GM12878 (cell line): Measurements from ENCODE around the gene SBNO1. TPM values are rescaled to one million over a fixed set of nuclear protein-coding genes. Genes with fewer than 3 reads are reported as not detected.

Source experiments
- ATAC-seq: fragments of 200-7000 bp; cut with Tn5 transposase; 3 replicates; pipeline ENCODE4 v1.9.1; 2020; ENCODE audit warnings: mild to moderate bottlenecking, moderate library complexity
- BruUV-seq: library from RNA; stranded (reverse); fragments of 400-500 nt; replicated peaks from 2 replicates; lab custom pipeline; 2021; lab: Mats Ljungman, UMichigan
- CTCF ChIA-PET: fragments of 300-600 bp; sonication (Branson Sonifier 250); formaldehyde crosslinking; extraction: SDS; loops from one replicate; lab custom pipeline; 2021; ENCODE audit warnings: inconsistent platforms; lab: Yijun Ruan, JAX
- POLR2A ChIA-PET: fragments of 350-600 bp; formaldehyde crosslinking; extraction: SDS; loops from one replicate; lab custom pipeline; 2021; ENCODE audit warnings: inconsistent platforms; lab: Charles Lee
- RAD21 ChIA-PET: fragments of 300-600 bp; sonication (Branson Sonifier 250); formaldehyde crosslinking; loops from one replicate; lab custom pipeline; 2023; ENCODE audit warnings: antibody characterized with exemption; ENCODE audit not compliant: unreplicated experiment; lab: Charles Lee
- SMC1A ChIA-PET: fragments of 300-600 bp; sonication (Branson Sonifier 250); formaldehyde crosslinking; loops from one replicate; lab custom pipeline; 2023; ENCODE audit not compliant: unreplicated experiment, uncharacterized antibody; lab: Charles Lee
- DNase-seq: peaks from one replicate; pipeline ENCODE4 v3.0.0-alpha.2; 2011; ENCODE audit warnings: low read depth, low spot score
- FAIRE-seq: peaks from 3 replicates; lab custom pipeline; 2011; peaks lifted over from hg19 to GRCh38; lab: Jason Lieb, UNC
- H2AFZ ChIP-seq: 2 replicates; pipeline ENCODE4 v1.6.0; 2011; ENCODE audit warnings: low read depth, low read length, control low read depth; ENCODE audit not compliant: control insufficient read depth
- H3K27ac ChIP-seq: 2 replicates; pipeline ENCODE4 v1.5.1; 2011; ENCODE audit warnings: control low read depth; ENCODE audit not compliant: control insufficient read depth, insufficient read depth
- H3K27me3 ChIP-seq, 2 experiments: replicated peaks in 1 of 2; 2 replicates each; pipeline versions ENCODE4 v1.6.0 to v1.6.1; 2011; ENCODE audit warnings: low read length in 1 of 2; ENCODE audit not compliant: control insufficient read depth in 2 of 2, insufficient read depth in 2 of 2
- H3K36me3 ChIP-seq, 2 experiments: 2 replicates each; pipeline ENCODE4 v1.5.1; 2011; ENCODE audit warnings: low read length in 1 of 2; ENCODE audit not compliant: control insufficient read depth in 2 of 2, insufficient read depth in 2 of 2
- H3K4me1 ChIP-seq: 2 replicates; pipeline ENCODE4 v1.6.1; 2011; ENCODE audit warnings: mild to moderate bottlenecking, low read length, moderate library complexity, mixed read lengths; ENCODE audit not compliant: control insufficient read depth, insufficient read depth
- H3K4me2 ChIP-seq: 2 replicates; pipeline ENCODE4 v1.6.0; 2011; ENCODE audit warnings: control low read depth; ENCODE audit not compliant: control insufficient read depth, insufficient read depth
- H3K4me3 ChIP-seq: fragments of 200-600 bp; sonication (generic); 2 replicates; pipeline ENCODE4 v1.5.1; 2016
- H3K79me2 ChIP-seq: 2 replicates; pipeline ENCODE4 v1.6.0; 2011; ENCODE audit warnings: low read length; ENCODE audit not compliant: control insufficient read depth, insufficient read depth
- H3K9ac ChIP-seq: 2 replicates; pipeline ENCODE4 v1.8.0; 2011; ENCODE audit warnings: low read length, control low read depth, mixed read lengths; ENCODE audit not compliant: control insufficient read depth, insufficient read depth
- H3K9me3 ChIP-seq: replicated peaks from 3 replicates; pipeline ENCODE4 v1.5.1; 2011; ENCODE audit warnings: mild to moderate bottlenecking, low read length; ENCODE audit not compliant: control insufficient read depth, insufficient read depth
- H4K20me1 ChIP-seq: 2 replicates; pipeline ENCODE4 v1.6.0; 2011; ENCODE audit not compliant: control insufficient read depth, insufficient read depth
- ASH2L ChIP-seq: fragments of 300-600, 200-600 bp; sonication (generic); IDR thresholded peaks from 2 replicates; pipeline ENCODE4 v1.6.1; 2017; ENCODE audit warnings: low read depth, mild to moderate bottlenecking, borderline replicate concordance
- BCL11A ChIP-seq: IDR thresholded peaks from 2 replicates; pipeline ENCODE4 v1.6.1; 2011; ENCODE audit warnings: low read depth, low read length
- EZH2 ChIP-seq: IDR thresholded peaks from 2 replicates; pipeline ENCODE4 v1.6.1; 2012; ENCODE audit warnings: low read depth, mild to moderate bottlenecking, control low read depth, inconsistent platforms, low read length, borderline replicate concordance; ENCODE audit not compliant: control insufficient read depth
- FOXK2 ChIP-seq: fragments of 450-650 bp; IDR thresholded peaks from 2 replicates; pipeline ENCODE4 v1.6.1; 2017; ENCODE audit warnings: mild to moderate bottlenecking, moderate library complexity
- HDGF ChIP-seq: fragments of 450-650 bp; IDR thresholded peaks from 2 replicates; pipeline ENCODE4 v1.6.1; 2016; ENCODE audit warnings: antibody characterized with exemption
- SMC3 ChIP-seq: IDR thresholded peaks from 2 replicates; pipeline ENCODE4 v1.6.1; 2011; ENCODE audit warnings: low read length, improper control_type of control experiment, borderline replicate concordance
- WGBS: methylation state at CpG from one replicate; pipeline ENCODE4 v1.1.6; 2016; ENCODE audit warnings: low lambda C conversion rate; ENCODE audit not compliant: insufficient replicate concordance, insufficient coverage; ENCODE audit errors: missing lambda C conversion rate; 5-methylcytosine and 5-hydroxymethylcytosine counted together
- in situ Hi-C: fragments of 300-500 bp; cut with MboI; formaldehyde crosslinking; loops from 9 replicates; pipeline ENCODE4 v1.14.3; 2018; ENCODE audit warnings: mixed read lengths
- intact Hi-C: fragments of 100-400 bp; cut with micrococcal nuclease; formaldehyde crosslinking; loops from one replicate; pipeline ENCODE4 v1.14.2; 2022; ENCODE audit not compliant: unreplicated experiment
- polyA plus RNA-seq, 11 experiments: library from polyadenylated mRNA; depleted of rRNA in 4 of 11; unstranded in 6 of 11; stranded (reverse) in 5 of 11; fragments of >200 nt; fragmentation: Nextera tagmentation in 4 of 11; fragmentation: Illumina TruSeq in 1 of 11; extraction: Ambion mirVana in 4 of 11; extraction: Trizol in 1 of 11; gene quantifications; 1 replicate in 1 of 11; 2 replicates in 10 of 11; pipeline versions ENCODE4 v1.2.1 to v1.2.3, GENCODE V29; 2011 to 2016; ENCODE audit warnings: inconsistent platforms in 2 of 11, missing spikeins in 2 of 11, low read depth in 1 of 11
- total RNA-seq, 4 experiments: library from RNA; depleted of rRNA in 3 of 4; stranded (reverse); fragments of >200 nt in 3 of 4; fragmentation: Illumina TruSeq in 1 of 4; extraction: Trizol in 1 of 4; gene quantifications; 2 replicates each; pipeline versions ENCODE4 v1.2.1 to v1.2.3, GENCODE V29; 2013 to 2021

SBNO1 gene
- total and polyA plus RNA-seq, 10 of the 15 experiments (the other 5 are each of a cell fraction or from before 2014, with no cell fraction given) = 7.5 to 39.7 (median 20.9) TPM

- RAD21 ChIA-PET = no interaction called here
- Histone ChIP-seq H3K79me2 (no peaks in the 10 kb centered on the region), H3K27me3 (no peaks in the 10 kb centered on the region), H2AFZ (no peak overlapping the region), H3K4me3 (no peak overlapping the region), H3K36me3 (no peaks in the 10 kb centered on the region), H3K27ac (no peak overlapping the region), H4K20me1 (no peaks in the 10 kb centered on the region), H3K9ac (no peak overlapping the region), H3K9me3 (no peaks in the 10 kb centered on the region), H3K4me2 (no peak overlapping the region), H3K4me1 (peaks cover 4% of the 10 kb centered on the region; the same call in 1 of the 2 replicates)
- TF ChIP-seq EZH2 = no peak
- TF ChIP-seq FOXK2 = no peak
- TF ChIP-seq BCL11A = no peak
- FAIRE-seq = no peak
- POLR2A ChIA-PET = no interaction called here
- BruUV-seq = no TSS peak
- in situ Hi-C loops = no loop called here
- CTCF ChIA-PET = interaction anchor here (1.6 kb wide), 1 partner anchor 300 kb away, joined by 4 read pairs; no protein-coding TSS in a partner anchor
- no peak for ATAC-seq
- no peak for DNase-seq
- 77% methylated on average over 10 of the region's 10 CpGs for WGBS
- intact Hi-C loops = no loop called here
- SMC1A ChIA-PET = no interaction called here
These were observed 82.5 kb downstream of the SBNO1 start for GRCh38 chr12:123282111-123282510.

DNA sequence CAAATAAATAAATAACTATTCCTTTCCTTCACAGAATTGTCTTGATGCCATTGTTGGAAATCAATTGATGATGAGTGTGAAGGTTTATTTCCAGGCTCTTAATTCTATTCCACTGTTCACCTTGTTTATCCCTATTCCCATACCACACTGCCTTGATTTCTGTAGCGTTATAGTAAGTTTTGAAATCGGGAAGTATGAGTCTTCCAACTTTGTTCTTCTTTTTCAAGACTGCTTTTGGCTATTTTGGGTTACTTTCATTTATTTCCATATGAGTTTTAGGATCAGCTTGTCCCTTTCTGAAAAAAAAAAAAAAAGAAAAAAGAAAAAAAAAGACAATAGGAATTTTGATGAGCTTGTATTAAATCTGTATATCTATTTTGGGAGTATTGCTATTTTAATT is 83.7 kb downstream of the SBNO1 start:
- WGBS = 100% methylated on average over 2 of the region's 2 CpGs
- H4K20me1 ChIP-seq = no peaks in the 10 kb centered on the region
- no TSS peak for BruUV-seq
- intact Hi-C loops (no loop called here), in situ Hi-C loops (no loop called here)
- no peak overlapping the region for H3K27ac ChIP-seq
- ChIA-PET POLR2A (interaction anchor here (0.6 to 0.7 kb wide), 2 partner anchors 18 to 23 kb away, joined by 3 to 5 read pairs; no protein-coding TSS in a partner anchor), RAD21 (no interaction called here), CTCF (no interaction called here), SMC1A (no interaction called here)
- H3K4me3 ChIP-seq = no peak overlapping the region
- no peak overlapping the region for H3K4me2 ChIP-seq
- ATAC-seq = no peak
- FAIRE-seq = no peak
- H3K9me3 ChIP-seq = no peaks in the 10 kb centered on the region
- no peaks in the 10 kb centered on the region for H3K27me3 ChIP-seq
- DNase-seq = no peak
- peaks cover 4% of the 10 kb centered on the region; the same call in 1 of the 2 replicates for H3K4me1 ChIP-seq
- no peak overlapping the region for H2AFZ ChIP-seq
- H3K9ac ChIP-seq = no peak overlapping the region
- H3K79me2 ChIP-seq = no peaks in the 10 kb centered on the region
- H3K36me3 ChIP-seq = no peaks in the 10 kb centered on the region
- TF ChIP-seq SMC3 (no peak), ASH2L (no peak), HDGF (no peak)
